HG03095 (cell line): Measurements from ENCODE around the gene TXNL4A.
"Not testable (repeated sequence)": the region's sequence is repeated elsewhere in the genome, so short reads cannot be mapped to it uniquely, and the experiment has no call there.

Source experiments
- ATAC-seq: cut with Tn5 transposase; IDR thresholded peaks from one replicate; pipeline ENCODE4 v1.9.1; 2021; ENCODE audit warnings: moderate library complexity; ENCODE audit not compliant: unreplicated experiment

The TXNL4A gene

GRCh38 chr18:79999701-80000100, 11.3 kb upstream of the TXNL4A start:
- ATAC-seq = not testable (repeated sequence)

DNA sequence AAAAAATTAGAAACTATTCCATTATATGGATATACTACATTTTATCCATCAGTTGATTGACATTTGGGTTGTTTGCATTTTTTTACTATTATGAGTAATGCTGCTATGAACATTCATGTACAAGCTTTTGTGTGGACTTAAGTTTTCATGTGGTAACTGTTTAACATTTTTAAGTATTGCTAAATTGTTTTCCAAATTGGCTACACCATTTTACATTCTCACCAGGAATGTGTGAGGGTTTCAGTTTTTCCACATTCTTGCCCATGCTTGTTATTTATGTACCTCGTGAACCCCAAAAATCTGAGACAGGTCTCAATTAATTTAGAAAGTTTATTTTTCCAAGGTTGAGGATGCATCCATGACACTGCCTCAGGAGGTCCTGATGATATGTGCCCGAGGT, 3.1 kb upstream of the TXNL4A start:
- ATAC-seq = no peak

DNA sequence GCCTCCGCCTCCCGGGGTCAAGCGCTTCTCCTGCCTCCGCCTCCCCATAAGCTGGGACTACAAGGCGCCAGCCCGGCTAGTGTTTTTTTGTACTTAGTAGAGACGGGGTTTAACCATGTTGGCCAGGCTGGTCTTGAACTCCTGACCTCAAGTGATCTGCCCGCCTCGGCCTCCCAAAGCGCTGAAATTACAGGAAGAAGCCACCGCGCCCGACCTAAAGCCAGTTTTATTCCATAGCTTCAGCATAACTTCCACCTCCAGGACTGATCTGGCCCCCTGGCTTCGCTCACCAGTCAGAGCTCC, 783 bp upstream of the TXNL4A start:
- ATAC-seq = no peak

GRCh38 chr18:79988071-79988450, 302 bp downstream of the TXNL4A start:
- peak; percentile 64 for ATAC-seq

DNA sequence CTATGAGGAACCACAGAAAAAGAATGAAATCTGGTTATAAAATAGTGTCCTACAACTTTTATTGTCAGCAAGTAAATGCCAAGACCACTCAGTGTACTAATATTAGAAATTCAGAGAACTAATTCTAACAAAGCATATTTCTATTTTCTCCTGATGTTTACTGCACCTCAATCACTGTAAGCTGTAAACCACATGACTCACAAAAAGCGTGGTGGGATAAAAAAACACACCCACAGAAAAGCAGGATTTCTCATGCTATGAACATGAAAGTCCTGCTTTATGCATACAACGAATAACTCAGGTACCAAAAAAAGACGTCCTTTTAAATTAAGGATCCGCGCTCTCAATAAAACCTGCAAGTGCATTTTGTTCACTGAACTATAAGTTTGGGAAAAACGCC, 797 bp downstream of the TXNL4A start:
- no peak for ATAC-seq

GRCh38 chr18:79986726-79987125, 1.6 kb downstream of the TXNL4A start:
- no peak for ATAC-seq

DNA sequence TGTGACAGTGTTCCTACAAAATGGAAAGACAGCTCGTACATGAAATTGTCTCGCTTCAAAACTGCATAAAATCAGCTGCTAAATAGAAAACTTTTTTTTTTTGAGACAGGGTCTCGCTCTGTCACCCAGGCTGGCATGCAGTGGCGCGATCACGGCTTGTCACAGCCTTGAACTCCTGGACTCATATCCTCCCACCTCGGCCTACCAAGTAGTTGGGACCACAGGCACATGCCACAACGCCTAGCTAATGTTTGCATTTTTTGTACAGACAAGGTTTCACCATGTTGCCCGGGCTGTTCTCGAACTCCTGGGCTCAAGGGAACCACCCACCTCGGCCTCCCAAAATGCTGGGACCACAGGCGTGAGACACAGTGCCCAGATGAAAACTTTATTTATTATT, 3.2 kb downstream of the TXNL4A start:
- no peak for ATAC-seq

DNA sequence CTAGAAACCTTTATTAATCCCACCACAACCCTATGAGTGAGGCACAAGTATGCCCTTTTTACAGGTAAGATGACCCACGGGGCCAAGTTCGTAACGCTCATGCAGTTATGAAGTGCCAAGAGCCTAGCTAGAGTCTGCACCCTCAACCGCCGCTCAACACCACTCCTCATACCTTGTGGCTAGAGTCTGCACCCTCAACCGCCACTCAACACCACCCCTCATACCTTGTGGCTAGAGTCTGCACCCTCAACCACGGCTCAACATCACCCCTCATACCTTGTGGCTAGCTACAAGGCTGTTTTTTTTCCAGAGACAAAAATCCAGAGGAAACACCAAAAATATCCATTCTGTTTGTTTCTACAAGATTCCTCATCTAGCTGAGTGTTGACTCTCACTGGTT, 4.6 kb downstream of the TXNL4A start:
- ATAC-seq = no peak

- no peak for ATAC-seq
Observed at GRCh38 chr18:79983253-79983652, 5.1 kb downstream of the TXNL4A start.

DNA sequence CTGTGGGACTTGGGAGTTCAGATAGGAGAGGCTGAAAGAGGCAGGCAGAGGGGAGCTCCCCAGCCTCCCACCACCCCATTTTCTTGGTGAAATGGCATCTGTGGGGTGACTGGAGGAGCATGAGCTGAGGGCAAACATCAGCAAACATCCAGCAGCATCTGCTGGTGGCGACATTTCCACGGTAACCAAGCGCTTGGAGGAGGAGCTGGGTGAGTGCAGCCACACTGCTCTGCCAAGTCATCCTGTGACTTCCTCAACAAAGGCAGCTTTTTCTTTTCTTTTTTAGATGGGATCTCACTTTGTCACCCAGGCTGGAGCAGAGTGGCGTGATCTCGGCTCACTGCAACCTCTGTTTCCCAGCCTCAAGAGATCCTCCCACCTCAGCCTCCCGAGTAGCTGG, 5.6 kb downstream of the TXNL4A start:
- no peak for ATAC-seq

- ATAC-seq = no peak
Observed at GRCh38 chr18:79980585-79980984, 7.8 kb downstream of the TXNL4A start.

- ATAC-seq = no peak
Observed at GRCh38 chr18:79979843-79980242, 8.5 kb downstream of the TXNL4A start.

- no peak for ATAC-seq
Observed at GRCh38 chr18:79975985-79976680, 12.2 kb downstream of the TXNL4A start.

GRCh38 chr18:79975043-79975442, 13.3 kb downstream of the TXNL4A start:
- ATAC-seq = no peak

DNA sequence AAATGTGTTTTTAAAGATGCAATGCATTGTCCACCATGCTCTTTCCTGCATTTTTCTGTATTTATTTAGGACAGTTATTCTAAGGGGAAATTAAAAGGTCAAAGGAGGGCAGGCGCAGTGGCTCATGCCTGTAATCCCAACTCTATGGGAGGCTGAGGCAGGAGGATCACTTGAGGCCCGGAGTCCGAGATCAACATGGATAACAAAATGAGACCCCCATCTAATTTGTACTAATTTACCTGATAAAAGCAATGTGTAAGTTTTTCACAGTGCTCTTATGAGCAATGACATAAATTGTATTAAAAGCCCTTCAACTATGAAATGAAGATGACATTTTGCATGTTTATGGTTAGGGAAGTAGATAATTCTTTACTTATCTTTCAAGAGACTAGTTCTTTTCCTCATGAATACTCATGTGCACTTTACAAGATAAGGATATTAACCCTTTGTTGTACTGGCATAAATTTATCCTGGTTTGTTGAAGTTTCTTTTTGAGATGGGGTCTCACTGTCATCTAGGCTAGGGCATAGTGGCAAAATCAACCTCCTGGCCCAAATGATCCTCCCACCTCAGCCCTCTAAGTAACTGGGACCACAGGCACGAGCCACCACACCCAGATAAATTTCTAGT, 14.2 kb downstream of the TXNL4A start:
- no peak for ATAC-seq

DNA sequence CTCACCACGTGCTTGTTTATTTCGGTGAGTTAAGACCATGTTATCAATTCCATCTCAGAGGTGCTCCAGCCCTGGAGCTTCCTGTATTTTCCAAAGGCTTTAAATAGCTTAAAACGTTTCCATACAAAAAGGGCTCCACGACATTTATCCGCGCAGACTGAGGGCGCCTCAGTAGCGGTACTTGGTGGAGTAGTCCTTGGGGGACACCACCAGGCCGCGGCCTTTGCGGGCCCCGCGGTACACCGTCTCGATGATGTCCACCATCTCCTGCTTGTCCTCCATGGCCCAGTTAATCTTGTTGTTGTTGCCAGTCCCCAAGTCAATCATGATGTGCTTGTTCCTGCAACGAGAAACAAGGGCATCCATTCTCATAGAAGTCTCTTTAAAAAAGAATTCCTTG, 14.8 kb downstream of the TXNL4A start:
- no peak for ATAC-seq

DNA sequence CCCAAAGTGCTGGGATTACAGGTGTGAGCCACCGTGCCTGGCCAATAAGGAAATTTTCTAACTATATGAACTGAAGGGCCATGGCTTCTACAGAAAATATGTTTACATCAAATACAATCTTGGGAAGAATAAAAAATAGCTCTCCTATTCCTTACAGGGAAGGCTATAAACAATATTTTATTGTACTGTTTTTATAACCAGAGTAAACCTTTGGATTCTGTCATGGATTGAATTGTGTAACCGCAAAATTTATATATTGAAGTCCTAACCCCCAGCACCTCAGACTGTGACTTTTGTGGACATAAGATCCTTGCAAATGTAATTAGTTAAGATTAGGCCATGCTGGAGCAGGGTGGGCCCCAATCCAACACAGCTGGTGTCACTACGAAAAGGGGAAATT, 15.6 kb downstream of the TXNL4A start:
- no peak for ATAC-seq

- no peak for ATAC-seq
Observed at GRCh38 chr18:79971986-79972385, 16.4 kb downstream of the TXNL4A start.

DNA sequence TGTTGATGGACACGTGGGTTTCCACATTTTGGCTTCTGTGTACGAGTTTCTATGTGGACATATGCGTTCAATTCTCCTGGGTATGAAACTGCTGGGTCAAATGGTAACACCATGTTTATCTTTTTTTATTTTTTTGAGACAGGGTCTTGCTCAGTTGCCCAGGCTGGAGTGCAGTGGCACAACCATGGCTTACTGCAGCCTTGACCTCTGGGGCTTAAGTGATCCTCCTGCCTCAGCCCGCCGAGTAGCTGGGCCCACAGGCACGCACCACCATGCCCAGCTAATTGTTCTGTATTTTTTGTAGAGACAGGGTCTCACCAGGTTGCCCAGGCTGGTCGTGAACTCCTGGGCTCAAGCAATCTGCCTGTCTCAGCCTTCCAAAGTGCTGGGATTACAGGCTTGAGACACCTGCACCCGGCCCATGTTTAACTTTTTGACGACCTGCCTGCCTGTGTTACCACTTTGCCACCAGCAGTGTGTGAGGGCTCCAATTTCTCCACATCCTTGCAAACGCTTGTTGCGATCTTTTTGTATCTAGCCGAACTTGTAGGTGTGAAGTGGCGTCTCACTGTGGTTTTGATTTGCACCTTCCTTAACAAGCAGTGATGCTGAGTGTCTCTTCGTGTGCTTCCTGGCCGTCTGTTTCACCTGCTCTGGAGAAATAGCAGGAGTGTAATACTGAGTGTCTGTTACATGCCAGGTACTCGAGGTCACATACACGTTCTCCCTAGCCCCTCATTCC, 17.0 kb downstream of the TXNL4A start:
- ATAC-seq = no peak

GRCh38 chr18:79970419-79971133, 17.8 kb downstream of the TXNL4A start:
- ATAC-seq = no peak

- no peak for ATAC-seq
Observed at GRCh38 chr18:79965119-79965902, 23.1 kb downstream of the TXNL4A start.
